Measurements from ENCODE around the gene SCN2B.

The SCN2B gene

GRCh38 chr11:118135796-118136165 lies 40.7 kb downstream of the SCN2B start:
- DNase-seq (ENCODE audit: low read depth, low spot score) = no peak

- no peak for DNase-seq (ENCODE audit: low read depth, low spot score)
Observed at GRCh38 chr11:118135051-118135795, 41.2 kb downstream of the SCN2B start.

GRCh38 chr11:118133816-118134215 lies 42.6 kb downstream of the SCN2B start:
- no peak for DNase-seq (ENCODE audit: low read depth, low spot score)

DNA sequence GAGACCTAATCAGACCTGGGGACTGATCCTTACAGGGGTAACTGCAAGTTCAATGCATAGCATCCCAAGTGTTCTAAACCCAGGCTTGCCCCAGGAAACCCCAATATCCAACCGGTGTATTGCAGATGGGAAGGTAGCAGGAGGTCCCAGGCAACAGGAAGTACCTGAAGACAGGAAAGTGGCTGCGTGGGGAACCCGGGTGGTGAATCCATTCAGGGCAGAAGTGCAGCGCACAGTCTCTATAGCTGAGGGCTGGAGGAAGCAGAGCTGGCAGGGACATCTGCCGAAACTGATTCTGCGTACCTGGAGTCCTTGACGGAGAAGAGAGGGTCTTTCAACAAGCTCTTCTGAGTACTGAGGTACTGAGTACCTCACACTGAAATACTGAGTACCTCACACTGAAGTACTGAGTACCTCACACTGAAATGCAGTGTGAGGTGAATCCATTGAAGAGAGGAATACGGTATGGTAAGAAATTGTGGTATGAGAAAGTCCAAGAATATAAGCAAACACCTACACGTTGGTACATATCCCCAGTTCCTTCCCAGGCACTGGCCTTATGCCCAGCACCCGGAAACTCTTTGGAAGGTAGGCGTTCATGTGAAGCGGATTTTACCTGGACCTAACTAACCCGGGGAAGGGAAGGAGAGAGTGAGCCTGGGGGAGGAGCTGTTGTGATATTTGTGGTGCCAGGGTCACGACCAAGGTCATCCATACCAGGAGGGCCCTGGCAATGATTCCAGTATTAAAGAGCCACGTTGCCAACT lies 43.9 kb downstream of the SCN2B start:
- no peak for DNase-seq (ENCODE audit: low read depth, low spot score)

- DNase-seq (ENCODE audit: low read depth, low spot score) = no peak
Observed at GRCh38 chr11:118129471-118130172, 46.8 kb downstream of the SCN2B start.

GRCh38 chr11:118128721-118129470 lies 47.5 kb downstream of the SCN2B start:
- DNase-seq (ENCODE audit: low read depth, low spot score) = no peak

DNA sequence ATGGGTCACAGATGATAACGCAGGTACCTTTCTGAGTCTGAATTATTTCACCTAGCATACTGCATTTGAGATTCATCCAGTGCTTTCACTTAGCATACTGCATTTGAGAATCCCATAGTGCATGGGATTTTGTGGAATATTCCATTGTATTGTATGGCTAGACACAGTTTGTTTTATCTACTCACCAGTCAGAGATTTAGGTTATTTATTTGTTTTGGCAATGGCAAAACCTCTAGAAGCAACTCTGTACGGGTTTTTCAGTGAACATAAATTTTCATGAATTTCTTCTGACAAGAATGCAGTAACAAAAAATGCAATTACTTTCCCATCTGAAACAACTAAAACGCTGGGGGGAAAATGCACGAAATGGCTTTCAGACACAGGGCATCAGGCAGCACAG lies 48.1 kb downstream of the SCN2B start:
- DNase-seq (ENCODE audit: low read depth, low spot score) = no peak

DNA sequence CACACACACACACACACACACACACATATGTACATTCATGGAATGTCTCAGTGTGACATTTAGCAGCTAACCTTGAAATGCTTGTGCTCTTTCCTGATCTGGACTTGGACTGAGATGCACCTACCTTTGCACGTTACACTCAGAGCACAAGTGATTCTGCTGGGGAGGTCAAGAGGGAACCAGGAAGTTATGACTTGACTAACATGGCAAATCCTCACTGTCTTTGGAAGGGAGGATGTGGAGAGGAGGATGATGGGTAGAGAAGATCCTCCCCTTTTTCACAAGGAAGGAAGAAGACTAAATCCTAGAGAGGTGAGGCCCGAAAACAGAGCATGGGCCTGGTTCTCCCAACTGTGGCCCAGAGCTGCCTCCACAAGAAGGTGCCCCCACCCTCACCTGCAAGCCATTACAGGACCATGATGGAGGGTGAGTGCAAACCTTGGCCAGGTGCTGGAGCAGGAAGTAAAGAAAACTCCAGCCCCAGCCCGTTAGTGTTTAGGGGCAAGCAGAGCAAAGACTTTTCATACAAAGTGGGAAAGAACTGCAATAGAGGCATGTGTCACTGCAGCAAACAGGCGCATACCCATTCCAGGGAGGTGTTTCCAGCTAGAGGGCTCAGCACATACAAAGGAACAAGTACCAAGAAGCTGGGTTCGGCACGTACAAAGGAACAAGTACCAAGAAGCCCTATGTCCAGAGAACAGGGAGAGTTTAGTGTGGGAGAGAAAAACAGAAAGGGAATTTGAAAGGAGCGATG lies 50.2 kb downstream of the SCN2B start:
- DNase-seq (ENCODE audit: low read depth, low spot score) = no peak

DNA sequence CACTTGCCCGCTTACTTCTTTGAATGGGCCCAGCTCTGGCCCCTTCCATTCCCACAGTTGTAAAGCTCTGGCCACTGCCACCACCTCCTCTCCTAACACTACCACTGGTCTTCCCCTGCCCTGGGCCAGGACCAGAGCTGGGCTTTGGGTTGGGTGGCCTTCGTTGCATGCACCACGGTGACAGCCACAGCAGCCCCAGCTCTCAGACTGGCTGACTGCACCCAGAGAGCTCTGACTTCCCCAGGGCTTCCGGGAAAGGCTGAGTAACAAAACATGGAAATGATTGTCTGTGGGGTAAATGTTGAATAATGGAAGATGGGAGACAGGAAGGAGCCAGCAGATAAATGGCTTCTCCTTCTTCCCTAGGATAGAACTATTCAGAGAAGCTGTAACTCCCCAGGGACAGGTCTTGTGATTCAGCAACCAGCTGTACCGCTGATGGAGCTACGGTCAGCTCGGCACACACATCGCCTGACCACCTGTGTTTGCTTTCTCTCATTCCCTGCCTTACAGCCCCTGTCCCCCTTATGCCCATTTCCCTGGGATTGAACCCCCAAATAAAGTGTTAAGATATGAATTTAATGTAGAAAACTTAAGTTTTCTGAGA lies 51.4 kb downstream of the SCN2B start:
- DNase-seq (ENCODE audit: low read depth, low spot score) = no peak

GRCh38 chr11:118120793-118121192 lies 55.6 kb downstream of the SCN2B start:
- no peak for DNase-seq (ENCODE audit: low read depth, low spot score)

DNA sequence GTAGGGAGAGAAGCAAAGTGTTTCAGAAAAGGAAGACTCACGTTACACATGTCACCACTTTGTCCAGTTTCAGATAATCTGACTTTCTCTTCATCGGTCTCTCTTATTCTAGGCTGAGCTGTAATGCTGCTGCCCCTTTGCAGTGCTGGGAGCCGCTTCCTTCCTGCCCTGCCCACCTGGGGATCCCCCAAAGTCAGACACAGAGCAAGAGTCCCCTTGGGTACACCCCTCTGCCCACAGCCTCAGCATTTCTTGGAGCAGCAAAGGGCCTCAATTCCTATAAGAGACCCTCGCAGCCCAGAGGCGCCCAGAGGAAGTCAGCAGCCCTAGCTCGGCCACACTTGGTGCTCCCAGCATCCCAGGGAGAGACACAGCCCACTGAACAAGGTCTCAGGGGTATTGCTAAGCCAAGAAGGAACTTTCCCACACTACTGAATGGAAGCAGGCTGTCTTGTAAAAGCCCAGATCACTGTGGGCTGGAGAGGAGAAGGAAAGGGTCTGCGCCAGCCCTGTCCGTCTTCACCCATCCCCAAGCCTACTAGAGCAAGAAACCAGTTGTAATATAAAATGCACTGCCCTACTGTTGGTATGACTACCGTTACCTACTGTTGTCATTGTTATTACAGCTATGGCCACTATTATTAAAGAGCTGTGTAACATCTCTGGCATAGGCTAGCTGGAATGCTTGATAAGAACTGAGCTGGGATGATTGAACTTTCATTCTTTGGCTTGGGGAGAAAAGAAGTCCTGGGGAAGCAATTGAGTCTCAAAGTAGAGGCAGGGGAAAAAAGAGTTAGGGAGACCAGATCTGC lies 58.4 kb downstream of the SCN2B start:
- DNase-seq (ENCODE audit: low read depth, low spot score) = no peak

- no peak for DNase-seq (ENCODE audit: low read depth, low spot score)
Observed at GRCh38 chr11:118115048-118115447, 61.4 kb downstream of the SCN2B start.

DNA sequence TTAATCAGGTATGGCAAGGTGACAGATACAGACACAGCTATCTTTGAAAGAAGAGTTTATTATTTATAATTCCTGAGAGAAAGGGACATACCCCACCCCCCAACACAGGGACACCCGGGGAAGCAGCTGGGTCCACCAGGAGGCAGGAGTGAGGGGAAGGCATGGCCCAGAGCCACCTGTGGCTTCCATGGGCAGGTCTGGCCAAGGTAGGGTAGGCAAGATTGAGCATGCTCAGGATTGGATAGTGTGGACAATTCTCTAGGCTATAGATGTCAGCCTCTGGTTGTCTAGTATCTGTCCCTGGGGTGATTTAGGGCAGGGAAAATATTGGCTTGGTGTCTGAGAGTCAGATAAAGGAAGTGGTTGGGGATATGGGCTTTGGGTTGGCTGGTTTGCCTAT lies 62.2 kb downstream of the SCN2B start:
- DNase-seq (ENCODE audit: low read depth, low spot score) = no peak

- no peak for DNase-seq (ENCODE audit: low read depth, low spot score)
Observed at GRCh38 chr11:118112711-118113430, 63.6 kb downstream of the SCN2B start.
